Fibroblast of pulmonary artery (primary cell): Measurements from ENCODE around the gene RXFP4.

Experiments
- DNase-seq: peaks from one replicate; pipeline ENCODE4 v3.0.0-alpha.2; 2010; ENCODE audit warnings: low read depth
- H3K4me3 ChIP-seq: replicated peaks from 2 replicates; pipeline ENCODE4 v1.5.1; 2011; ENCODE audit warnings: low read depth, mild to moderate bottlenecking, control low read depth, low read length, moderate library complexity
- TF ChIP-seq, protein P1 (sequence below): IDR thresholded peaks from 2 replicates; pipeline ENCODE4 v1.5.1; 2011; ENCODE audit warnings: mild to moderate bottlenecking, control low read depth, low read length, inconsistent platforms; ENCODE audit errors: missing control alignments

RXFP4 gene

GRCh38 chr1:155931332-155932038, 10.0 kb upstream of the RXFP4 start:
- DNase-seq = no peak
- no peak overlapping the region for H3K4me3 ChIP-seq
- TF ChIP-seq, protein P1, sequence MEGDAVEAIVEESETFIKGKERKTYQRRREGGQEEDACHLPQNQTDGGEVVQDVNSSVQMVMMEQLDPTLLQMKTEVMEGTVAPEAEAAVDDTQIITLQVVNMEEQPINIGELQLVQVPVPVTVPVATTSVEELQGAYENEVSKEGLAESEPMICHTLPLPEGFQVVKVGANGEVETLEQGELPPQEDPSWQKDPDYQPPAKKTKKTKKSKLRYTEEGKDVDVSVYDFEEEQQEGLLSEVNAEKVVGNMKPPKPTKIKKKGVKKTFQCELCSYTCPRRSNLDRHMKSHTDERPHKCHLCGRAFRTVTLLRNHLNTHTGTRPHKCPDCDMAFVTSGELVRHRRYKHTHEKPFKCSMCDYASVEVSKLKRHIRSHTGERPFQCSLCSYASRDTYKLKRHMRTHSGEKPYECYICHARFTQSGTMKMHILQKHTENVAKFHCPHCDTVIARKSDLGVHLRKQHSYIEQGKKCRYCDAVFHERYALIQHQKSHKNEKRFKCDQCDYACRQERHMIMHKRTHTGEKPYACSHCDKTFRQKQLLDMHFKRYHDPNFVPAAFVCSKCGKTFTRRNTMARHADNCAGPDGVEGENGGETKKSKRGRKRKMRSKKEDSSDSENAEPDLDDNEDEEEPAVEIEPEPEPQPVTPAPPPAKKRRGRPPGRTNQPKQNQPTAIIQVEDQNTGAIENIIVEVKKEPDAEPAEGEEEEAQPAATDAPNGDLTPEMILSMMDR = no peak

GRCh38 chr1:155932081-155932480, 9.4 kb upstream of the RXFP4 start:
- TF ChIP-seq, protein P1 = no peak
- no peak for DNase-seq
- peak overlapping the region; percentile 5 for H3K4me3 ChIP-seq

DNA sequence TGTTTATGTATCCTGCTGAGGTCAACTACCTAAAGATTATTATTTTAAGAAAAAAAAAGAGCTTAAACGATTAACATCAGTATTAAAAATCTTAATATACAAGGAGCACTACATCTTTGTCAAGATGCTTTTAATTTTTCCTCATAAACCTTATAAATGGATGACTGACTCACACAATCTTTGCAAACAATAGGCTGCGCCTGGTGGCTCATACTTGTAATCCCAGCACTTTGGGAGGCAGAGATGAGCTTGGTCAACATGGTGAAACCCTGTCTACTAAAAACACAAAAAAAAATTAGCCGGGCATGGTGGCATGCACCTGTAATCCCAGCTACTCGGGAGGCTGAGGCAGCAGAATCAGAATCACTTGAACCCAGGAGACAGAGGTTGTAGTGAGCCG, 9.0 kb upstream of the RXFP4 start:
- H3K4me3 ChIP-seq = peak overlapping the region; percentile 98
- DNase-seq = peak; percentile 31
- TF ChIP-seq, protein P1 = no peak

- DNase-seq = no peak
- TF ChIP-seq, protein P1 = no peak
- peak overlapping the region; percentile 98 for H3K4me3 ChIP-seq
Observed at GRCh38 chr1:155933591-155934096, 7.8 kb upstream of the RXFP4 start.

DNA sequence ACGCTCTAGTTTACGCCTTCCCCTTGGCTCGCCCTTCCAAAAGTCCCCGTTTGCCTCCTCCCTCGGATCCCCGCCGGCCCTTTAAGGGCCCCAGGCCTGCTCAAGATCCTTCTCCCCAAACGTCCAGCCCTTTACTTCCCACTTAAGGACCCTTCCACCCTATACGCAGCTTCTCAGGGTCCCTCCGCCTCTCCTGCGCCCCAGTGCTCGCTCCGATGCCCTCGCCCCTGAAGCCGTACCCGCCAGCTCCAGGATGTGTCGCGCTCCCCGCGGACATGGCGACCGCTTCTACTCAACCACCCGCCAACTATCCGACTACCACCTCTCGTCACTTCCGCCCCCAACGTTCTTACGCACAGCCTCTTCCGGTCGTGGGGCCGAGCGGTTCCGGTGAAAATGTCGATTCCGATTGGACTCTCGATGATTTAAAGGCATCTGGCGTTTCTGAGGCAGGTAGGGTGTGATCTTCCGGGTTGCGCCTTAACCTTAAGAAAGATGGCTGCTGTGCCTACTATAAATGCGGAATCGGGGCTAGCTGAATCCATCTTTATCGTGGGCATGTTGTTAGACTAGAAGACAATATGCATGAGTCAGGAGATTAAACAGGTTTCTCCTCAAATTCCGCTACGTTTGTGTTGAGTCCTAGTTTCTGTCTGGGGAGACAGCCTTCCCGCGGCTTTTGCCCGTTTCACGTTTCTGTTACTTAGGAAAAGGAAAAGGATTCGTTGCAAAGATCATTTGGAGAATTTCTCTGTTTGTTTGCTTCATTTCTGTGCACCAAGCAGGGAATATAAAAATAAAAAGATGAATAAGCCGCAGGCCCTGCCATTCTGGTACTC, 7.1 kb upstream of the RXFP4 start, which contains the start of gene KHDC4:
TSS of gene KHDC4 (minus strand) at position 317 of the 839 bp plus-strand sequence. CDS start at position 277, 40 bp downstream.
- peak; percentile 99 for DNase-seq
- TF ChIP-seq, protein P1 = no peak
- H3K4me3 ChIP-seq = peak within 1 kb of the TSS; percentile 98

GRCh38 chr1:155934936-155935590, 6.4 kb upstream of the RXFP4 start:
- DNase-seq = no peak
- TF ChIP-seq, protein P1 = no peak
- peak overlapping the region; percentile 98 for H3K4me3 ChIP-seq
